GM18909 (cell line): ENCODE data around the gene ZDHHC22.

Experiments used
- ATAC-seq: cut with Tn5 transposase; IDR thresholded peaks from one replicate; pipeline ENCODE4 v1.9.1; 2021; ENCODE audit warnings: mild to moderate bottlenecking; ENCODE audit not compliant: unreplicated experiment, poor library complexity

ZDHHC22 gene

GRCh38 chr14:77158175-77158881 lies 16.7 kb upstream of the ZDHHC22 start:
- ATAC-seq, result no peak

- ATAC-seq, result no peak
Measured at GRCh38 chr14:77157740-77158139, 16.1 kb upstream of the ZDHHC22 start.

- no peak for ATAC-seq
Measured at GRCh38 chr14:77155083-77155482, 13.5 kb upstream of the ZDHHC22 start.

GRCh38 chr14:77154421-77154820 lies 12.8 kb upstream of the ZDHHC22 start:
- no peak for ATAC-seq

GRCh38 chr14:77153802-77154201 lies 12.2 kb upstream of the ZDHHC22 start:
- ATAC-seq, result no peak

GRCh38 chr14:77151918-77152588 lies 10.5 kb upstream of the ZDHHC22 start:
- no peak for ATAC-seq

GRCh38 chr14:77151245-77151644 lies 9.7 kb upstream of the ZDHHC22 start:
- ATAC-seq, result no peak

- ATAC-seq, result no peak
Measured at GRCh38 chr14:77148510-77149231, 7.1 kb upstream of the ZDHHC22 start.

GRCh38 chr14:77145975-77146740 lies 4.6 kb upstream of the ZDHHC22 start:
- no peak for ATAC-seq

GRCh38 chr14:77144412-77145115 lies 3.0 kb upstream of the ZDHHC22 start:
- no peak for ATAC-seq

GRCh38 chr14:77143071-77143470 lies 1.5 kb upstream of the ZDHHC22 start:
- no peak for ATAC-seq

GRCh38 chr14:77142005-77142800 lies 612 bp upstream of the ZDHHC22 start:
- ATAC-seq, result no peak

GRCh38 chr14:77140359-77141213 lies 1.0 kb downstream of the ZDHHC22 start:
- ATAC-seq, result no peak

- no peak for ATAC-seq
Measured at GRCh38 chr14:77139540-77140358, 1.8 kb downstream of the ZDHHC22 start.

- ATAC-seq, result no peak
Measured at GRCh38 chr14:77139022-77139421, 2.6 kb downstream of the ZDHHC22 start.

GRCh38 chr14:77133720-77134338 lies 7.8 kb downstream of the ZDHHC22 start:
- no peak for ATAC-seq

GRCh38 chr14:77131871-77132486 lies 9.6 kb downstream of the ZDHHC22 start:
- no peak for ATAC-seq
